Kidney (tissue), 14 donors: ENCODE results near the gene TCEANC2. TPM values are rescaled to one million over a fixed set of nuclear protein-coding genes. Genes with fewer than 3 reads are reported as not detected.
A peak's percentile ranks its signal among the peaks of the same experiment; 100 is the strongest.

Experiments used
- DNase-seq, 5 donors: peaks; one replicate each; pipeline ENCODE4 v3.0.0-alpha.2; 2013 to 2020
- FAIRE-seq: peaks from 2 replicates; lab custom pipeline; 2012; peaks lifted over from hg19 to GRCh38; lab: Jason Lieb, UNC
- H3K27ac ChIP-seq, 2 donors: one replicate each; pipeline ENCODE4 v1.7.0; 2013; ENCODE audit warnings: low read depth in 2 of 2, low read length in 2 of 2, inconsistent platforms in 1 of 2
- H3K27me3 ChIP-seq: one replicate; pipeline ENCODE4 v1.7.1; 2013; ENCODE audit warnings: low read length, inconsistent platforms; ENCODE audit not compliant: control insufficient read depth, insufficient read depth
- H3K36me3 ChIP-seq, 3 donors: one replicate each; pipeline versions ENCODE4 v1.7.0 to v1.7.1; 2013; ENCODE audit warnings: low read length in 3 of 3, control low read depth in 1 of 3, inconsistent platforms in 1 of 3; ENCODE audit not compliant: insufficient read depth in 3 of 3, control insufficient read depth in 2 of 3
- H3K4me1 ChIP-seq, 3 donors: one replicate each; pipeline versions ENCODE4 v1.7.0 to v1.7.1; 2013; ENCODE audit warnings: low read length in 3 of 3, inconsistent platforms in 1 of 3, low read depth in 1 of 3; ENCODE audit not compliant: control insufficient read depth in 2 of 3, insufficient read depth in 2 of 3
- H3K4me3 ChIP-seq, 3 donors: one replicate each; pipeline versions ENCODE4 v1.7.0 to v1.8.1; 2013; ENCODE audit warnings: low read length in 3 of 3, control low read depth in 1 of 3, inconsistent platforms in 1 of 3
- H3K9ac ChIP-seq, 3 donors: one replicate each; pipeline versions ENCODE4 v1.7.0 to v1.7.1; 2013; ENCODE audit warnings: low read length in 3 of 3, control low read depth in 1 of 3, inconsistent platforms in 1 of 3
- H3K9me3 ChIP-seq, 3 donors: one replicate each; pipeline versions ENCODE4 v1.7.0 to v1.7.1; 2013; ENCODE audit warnings: low read length in 3 of 3, control low read depth in 1 of 3, inconsistent platforms in 1 of 3; ENCODE audit not compliant: control insufficient read depth in 2 of 3, insufficient read depth in 1 of 3
- CTCF ChIP-seq: IDR thresholded peaks from 3 replicates; pipeline ENCODE4 v1.5.1; 2012; ENCODE audit warnings: mild to moderate bottlenecking, moderate library complexity, borderline replicate concordance; ENCODE audit not compliant: insufficient read depth; ENCODE audit errors: extremely low read depth
- intact Hi-C: fragments of 100-400 bp; cut with DNase I; formaldehyde crosslinking; loops from one replicate; pipeline ENCODE4 v1.11.1; 2022
- polyA plus RNA-seq: library from polyadenylated mRNA; stranded (reverse); fragments of 350-450 nt; fragmentation: Illumina TruSeq; extraction: RNeasy Lipid Tissue Mini Kit (QIAGEN cat#74804); gene quantifications from one replicate; pipeline ENCODE4 v1.2.3, GENCODE V29; 2014; ENCODE audit warnings: low read depth, low replicate concordance; ENCODE audit not compliant: insufficient read depth
- total RNA-seq: library from RNA; stranded (reverse); fragmentation: NEBNext Ultra II Directional; extraction: Animal tissue kit (Norgen Biotek cat#: 25700); gene quantifications from one replicate; pipeline ENCODE4 v1.2.1, GENCODE V29; 2021
- donor health status: control.
- donor health status: control.
- donor health status: control.
- donor health status: control.
- donor health status: control.
- donor health status: DM: yes; HTN: yes; CAD: no.
- donor health status: Normal renal cell carcinoma (clear cell type).

TCEANC2 gene
- total and polyA plus RNA-seq, 2 donors from 2014 or later: 3.1 to 5.1 TPM

DNA sequence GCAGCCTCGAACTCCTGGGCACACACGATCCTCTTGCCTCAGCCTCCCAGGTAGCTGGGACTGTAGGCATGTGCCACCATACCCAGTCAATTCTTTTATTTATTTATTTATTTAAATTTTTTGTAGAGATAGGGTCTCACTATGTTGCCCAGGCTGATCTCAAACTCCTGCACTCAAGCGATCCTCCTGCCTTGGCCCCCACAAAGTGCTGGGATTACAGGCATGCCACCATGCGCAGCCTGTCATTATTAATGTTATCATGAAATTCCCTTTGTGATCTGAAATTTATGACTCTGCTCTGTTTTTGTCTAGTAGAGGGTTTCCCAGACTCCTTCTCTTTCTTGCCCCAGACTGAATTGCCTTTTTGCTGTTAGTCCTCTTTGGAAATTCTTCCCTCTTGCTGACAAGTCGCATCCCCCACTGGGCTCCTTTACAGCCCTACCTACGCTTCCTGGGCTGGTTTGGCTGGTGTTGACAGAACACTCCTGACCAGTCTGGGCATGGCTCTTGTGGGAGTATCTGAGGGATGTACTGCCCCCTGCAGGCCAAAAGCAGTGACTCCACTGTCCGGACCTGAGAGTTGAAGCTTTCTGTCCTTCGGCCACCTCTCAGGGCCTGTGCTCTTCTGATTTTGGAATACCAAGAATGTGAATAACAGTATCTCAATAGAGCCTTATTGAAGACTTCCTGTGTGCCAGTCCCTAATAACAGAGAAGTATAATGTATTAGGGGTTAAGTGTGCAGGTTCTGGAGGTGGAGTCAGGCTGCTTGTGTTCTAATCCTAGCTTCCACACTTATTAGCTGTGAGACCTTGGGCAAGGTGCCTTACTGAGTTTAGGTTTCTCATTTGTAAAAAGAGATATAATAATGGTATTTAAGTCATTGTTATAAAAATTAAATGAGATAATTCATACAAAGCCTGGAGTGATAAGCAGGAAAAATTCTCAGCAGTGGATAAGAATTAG, 28.2 kb downstream of the TCEANC2 start:
- DNase-seq (peak in 4 of 5 donors; percentile 63 to 68 (median 66)), FAIRE-seq (no peak)
- H3K27ac ChIP-seq: peak overlapping the region; percentile 39 to 52
- H3K9ac ChIP-seq: no peak overlapping the region
- no peak overlapping the region for H3K4me3 ChIP-seq
- no peaks in the 10 kb centered on the region for H3K27me3 ChIP-seq
- peaks cover 0 to 22% (median 7%) of the 10 kb centered on the region in 3 donors for H3K4me1 ChIP-seq
- peak; percentile 78 for TF ChIP-seq CTCF
- intact Hi-C loops: no loop called here
- no peaks in the 10 kb centered on the region for H3K9me3 ChIP-seq
- H3K36me3 ChIP-seq: no peaks in the 10 kb centered on the region

DNA sequence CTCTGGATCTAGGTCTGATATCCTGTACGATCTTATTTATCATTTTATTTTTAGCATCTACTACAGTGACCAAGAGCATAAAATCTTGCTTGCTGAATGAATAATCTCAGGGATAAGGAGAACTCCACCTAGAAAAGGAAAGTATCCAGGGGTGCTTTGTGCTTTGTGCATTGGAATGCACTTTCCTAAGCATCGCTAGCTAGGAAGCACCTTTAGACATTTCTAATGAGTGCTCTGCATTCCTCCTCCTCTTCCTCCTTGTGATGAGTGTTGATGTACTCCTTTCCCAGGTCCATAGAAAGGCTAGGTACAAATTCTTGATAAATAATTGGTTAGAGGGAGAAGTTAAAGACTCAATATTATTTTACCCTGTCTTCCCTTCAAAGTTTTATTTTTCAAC, 31.4 kb downstream of the TCEANC2 start:
- DNase-seq (no peak), FAIRE-seq (no peak)
- H3K36me3 ChIP-seq: peaks cover 0 to 2% (median 0%) of the 10 kb centered on the region in 3 donors
- H3K9ac ChIP-seq: no peak overlapping the region
- H3K9me3 ChIP-seq: no peaks in the 10 kb centered on the region
- no peak for TF ChIP-seq CTCF
- no peaks in the 10 kb centered on the region for H3K27me3 ChIP-seq
- intact Hi-C loops: no loop called here
- H3K27ac ChIP-seq: no peak overlapping the region
- peaks cover 0 to 7% (median 4%) of the 10 kb centered on the region in 3 donors for H3K4me1 ChIP-seq
- H3K4me3 ChIP-seq: no peak overlapping the region

- intact Hi-C loops: no loop called here
- Histone ChIP-seq H3K36me3 (peaks cover 0 to 3% (median 0%) of the 10 kb centered on the region in 3 donors), H3K27ac (no peak overlapping the region), H3K4me1 (no peaks in the 10 kb centered on the region), H3K27me3 (no peaks in the 10 kb centered on the region), H3K9ac (no peak overlapping the region), H3K4me3 (no peak overlapping the region), H3K9me3 (no peaks in the 10 kb centered on the region)
- DNase-seq: no peak
- FAIRE-seq: peak; percentile 78
- TF ChIP-seq CTCF: no peak
Measured at GRCh38 chr1:54086754-54087153, 33.3 kb downstream of the TCEANC2 start.
